SK-N-MC (cell line): ENCODE measurements around the gene HENMT1.

Source experiments
- EZH2 ChIP-seq: fragments of 200-600 bp; sonication (generic); IDR thresholded peaks from one replicate; pipeline ENCODE4 v1.6.1; 2017; ENCODE audit warnings: antibody characterized with exemption
- FOXP2 ChIP-seq: optimal IDR thresholded peaks from 2 replicates; pipeline ENCODE3; 2011; ENCODE audit warnings: mild to moderate bottlenecking, moderate library complexity; ENCODE audit not compliant: insufficient read depth; ENCODE audit errors: extremely low read length, control extremely low read depth
- POLR2AphosphoS5 ChIP-seq: IDR thresholded peaks from 2 replicates; pipeline ENCODE4 v1.6.1; 2012; ENCODE audit warnings: mild to moderate bottlenecking, low read depth, low read length, borderline replicate concordance

- TF ChIP-seq FOXP2 (no peak), EZH2 (no peak), POLR2AphosphoS5 (no peak)
Observed at GRCh38 chr1:108663074-108663473, 2.2 kb upstream of the HENMT1 start.
